C4-2B (cell line): ENCODE data around the gene POU6F2.

Source experiments
- ZFX ChIP-seq: fragments of 450-650 bp; IDR thresholded peaks from 2 replicates; pipeline ENCODE4 v1.6.1; 2017
- TF ChIP-seq, protein P1 (sequence below): fragments of 450-650 bp; conservative IDR thresholded peaks from 2 replicates; pipeline ENCODE4 v1.5.1; 2017; ENCODE audit warnings: mild to moderate bottlenecking

DNA sequence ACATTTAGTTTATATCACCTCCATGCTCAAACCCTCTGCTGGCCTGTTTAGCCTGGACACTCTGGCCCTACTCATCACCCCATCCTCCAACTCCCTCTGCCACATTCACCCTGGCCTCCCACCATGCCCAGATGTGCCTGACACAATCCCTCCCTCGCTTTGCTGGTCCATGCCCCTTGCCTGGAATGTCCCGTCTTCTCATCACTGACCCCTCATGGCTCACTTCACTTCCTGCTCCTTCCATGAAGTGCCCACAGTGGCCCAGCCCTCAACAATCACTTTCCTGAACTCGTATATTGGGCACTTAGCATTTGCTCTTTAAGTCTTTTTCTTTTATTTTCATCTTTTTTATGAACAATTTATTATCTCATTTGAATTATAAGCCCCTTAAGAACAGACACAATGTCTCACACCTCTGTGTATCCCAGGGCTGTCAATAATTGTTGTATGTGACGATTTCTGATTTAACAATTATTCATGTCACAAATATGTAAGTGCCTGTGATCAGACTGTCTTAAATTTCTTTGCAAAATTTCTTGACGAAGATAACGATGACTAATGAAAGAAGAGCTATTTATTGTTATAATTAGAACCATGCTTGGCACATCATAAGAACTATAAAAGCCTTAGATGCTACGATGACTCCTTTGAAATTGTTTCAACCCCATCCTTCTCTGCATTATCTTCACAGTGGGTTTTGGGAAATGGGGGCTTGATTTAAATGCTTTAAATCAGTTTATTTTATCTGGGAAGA lies 378.6 kb downstream of the POU6F2 start:
- TF ChIP-seq, protein P1, sequence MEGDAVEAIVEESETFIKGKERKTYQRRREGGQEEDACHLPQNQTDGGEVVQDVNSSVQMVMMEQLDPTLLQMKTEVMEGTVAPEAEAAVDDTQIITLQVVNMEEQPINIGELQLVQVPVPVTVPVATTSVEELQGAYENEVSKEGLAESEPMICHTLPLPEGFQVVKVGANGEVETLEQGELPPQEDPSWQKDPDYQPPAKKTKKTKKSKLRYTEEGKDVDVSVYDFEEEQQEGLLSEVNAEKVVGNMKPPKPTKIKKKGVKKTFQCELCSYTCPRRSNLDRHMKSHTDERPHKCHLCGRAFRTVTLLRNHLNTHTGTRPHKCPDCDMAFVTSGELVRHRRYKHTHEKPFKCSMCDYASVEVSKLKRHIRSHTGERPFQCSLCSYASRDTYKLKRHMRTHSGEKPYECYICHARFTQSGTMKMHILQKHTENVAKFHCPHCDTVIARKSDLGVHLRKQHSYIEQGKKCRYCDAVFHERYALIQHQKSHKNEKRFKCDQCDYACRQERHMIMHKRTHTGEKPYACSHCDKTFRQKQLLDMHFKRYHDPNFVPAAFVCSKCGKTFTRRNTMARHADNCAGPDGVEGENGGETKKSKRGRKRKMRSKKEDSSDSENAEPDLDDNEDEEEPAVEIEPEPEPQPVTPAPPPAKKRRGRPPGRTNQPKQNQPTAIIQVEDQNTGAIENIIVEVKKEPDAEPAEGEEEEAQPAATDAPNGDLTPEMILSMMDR, result no peak
- TF ChIP-seq ZFX, result no peak
